ENCODE results near the gene FLOT1. TPM values are rescaled to one million over a fixed set of nuclear protein-coding genes. Genes with fewer than 3 reads are reported as not detected.
A peak's percentile ranks its signal among the peaks of the same experiment; 100 is the strongest.

FLOT1 gene
- total and polyA plus RNA-seq, 7 experiments from 2014 or later, result 59.4 to 204 (median 85.4) TPM

DNA sequence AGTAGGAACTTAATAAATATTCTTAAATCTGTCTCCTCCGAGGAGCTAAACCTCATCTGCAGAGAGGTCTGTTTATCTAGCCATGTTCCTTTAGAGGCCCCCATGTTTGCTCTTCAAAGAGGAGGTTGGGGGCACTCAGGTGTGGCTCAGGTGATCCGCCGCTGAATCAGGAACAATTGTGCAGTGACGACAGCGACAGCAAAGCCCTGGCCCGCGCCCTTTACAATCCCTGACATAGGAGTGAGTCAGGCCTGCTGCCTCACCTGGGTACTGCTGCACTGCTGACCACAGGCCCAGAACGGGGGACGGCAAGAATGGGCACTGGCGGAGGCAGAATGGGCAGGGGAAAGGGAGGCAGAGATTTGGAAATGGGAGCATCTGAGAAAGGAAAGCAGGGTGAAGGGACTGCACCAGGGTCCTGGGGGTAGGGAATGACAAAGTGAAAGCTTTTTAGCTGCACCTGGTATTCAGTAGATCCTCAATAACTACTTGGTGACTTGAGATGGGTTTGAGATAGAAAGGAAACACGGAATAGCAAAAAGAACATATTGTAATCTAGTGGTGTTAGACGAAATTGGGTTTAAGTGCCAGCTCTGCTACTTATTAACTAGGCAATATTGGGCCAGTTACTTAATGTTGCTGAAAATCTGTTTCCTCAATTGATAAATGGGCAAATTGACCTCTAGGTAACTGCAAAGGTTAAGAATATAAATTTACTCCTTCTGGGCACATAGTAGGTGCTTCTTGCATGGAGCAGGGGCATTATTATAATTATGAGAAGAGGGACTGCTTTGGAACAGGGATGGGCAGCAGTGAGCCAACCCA is 7.3 kb upstream of the FLOT1 start:
- H3K27me3 ChIP-seq (ENCODE audit: control insufficient read depth in 2 of 2, insufficient read depth in 2 of 2, low read length in 2 of 2), result no peaks in the 10 kb centered on the region
- ChIA-PET CTCF (interaction anchor here (1.7 kb wide), 1 partner anchor 20 kb away, joined by 7 read pairs; no protein-coding TSS in a partner anchor), POLR2A (interaction anchor here (0.5 to 0.6 kb wide), 3 partner anchors 16 to 135 kb away, joined by 3 to 6 read pairs (median 3); no protein-coding TSS in a partner anchor)
- H3K27me3 Mint-ChIP-seq, result no peaks in the 10 kb centered on the region
- H3K9me3 ChIP-seq (ENCODE audit: control insufficient read depth in 2 of 3, low read length in 3 of 3), result no peaks in the 10 kb centered on the region
- no peak overlapping the region for H3K4me3 Mint-ChIP-seq
- no peak overlapping the region for H3K4me3 ChIP-seq (ENCODE audit: low read length)
- DNase-seq, result no peak
- H3K27ac Mint-ChIP-seq, result peak overlapping the region in 2 of 9 donors; percentile 9 to 17
- H3K36me3 Mint-ChIP-seq, result no peaks in the 10 kb centered on the region
- H3K27ac ChIP-seq (ENCODE audit: low read depth, low read length), result no peak overlapping the region
- ATAC-seq, result no peak
- no peaks in the 10 kb centered on the region for H3K9me3 Mint-ChIP-seq
- H3K36me3 ChIP-seq (ENCODE audit: control insufficient read depth in 2 of 3, insufficient read depth in 3 of 3, low read length in 3 of 3), result no peaks in the 10 kb centered on the region
- no peaks in the 10 kb centered on the region for H3K4me1 ChIP-seq (ENCODE audit: control insufficient read depth in 2 of 2, insufficient read depth in 2 of 2, low read length in 2 of 2)
- intact Hi-C loops (cut with micrococcal nuclease), result loop anchor here (10.0 kb wide), 2 partner anchors 335 to 425 kb away; partner anchors contain the start of gene TRIM39 (in 1 of the 2)
- peaks cover 7 to 38% (median 24%) of the 10 kb centered on the region in 7 donors for H3K4me1 Mint-ChIP-seq

DNA sequence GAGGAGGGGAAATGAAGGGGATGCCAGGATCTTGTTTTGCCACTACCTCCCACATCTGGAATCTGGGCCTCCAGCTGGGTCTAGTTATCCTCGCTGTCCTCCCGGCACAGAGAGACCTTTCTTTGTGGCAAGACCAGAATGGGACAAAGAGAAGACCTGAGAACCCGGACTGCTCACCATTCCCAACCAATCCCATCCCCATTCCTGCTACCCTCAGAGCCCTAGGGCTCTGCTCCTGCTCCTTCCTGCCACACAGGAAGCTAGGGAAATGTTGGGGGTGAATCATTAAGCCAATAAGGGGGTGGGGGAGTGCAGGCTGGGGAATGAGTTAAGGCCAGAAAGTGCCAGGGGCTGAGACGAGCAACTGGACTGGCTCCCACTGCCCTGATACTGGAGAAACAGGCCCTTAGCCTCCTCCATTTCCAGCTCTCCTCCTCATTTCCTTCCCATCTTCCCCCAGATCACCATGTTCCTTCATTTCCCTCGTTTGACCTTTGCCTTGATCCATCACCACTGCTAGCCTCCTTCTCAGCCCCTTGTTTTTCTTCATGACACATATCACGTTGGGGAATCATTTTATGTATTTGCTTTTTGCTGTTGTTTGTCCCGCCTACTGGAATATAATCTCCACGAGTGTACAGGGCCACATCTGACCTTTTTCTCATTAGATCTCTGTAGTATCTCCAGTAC is 6.5 kb upstream of the FLOT1 start:
- ChIA-PET POLR2A (interaction anchor here (0.5 kb wide), 1 partner anchor 134 kb away, joined by 3 read pairs; no protein-coding TSS in a partner anchor), CTCF (interaction anchor here (1.7 kb wide), 1 partner anchor 19 kb away, joined by 7 read pairs; no protein-coding TSS in a partner anchor)
- DNase-seq, result no peak
- H3K4me1 Mint-ChIP-seq, result peaks cover 8 to 42% (median 25%) of the 10 kb centered on the region in 7 donors
- H3K27me3 ChIP-seq (ENCODE audit: control insufficient read depth in 2 of 2, insufficient read depth in 2 of 2, low read length in 2 of 2), result no peaks in the 10 kb centered on the region
- H3K36me3 Mint-ChIP-seq, result no peaks in the 10 kb centered on the region
- H3K36me3 ChIP-seq (ENCODE audit: control insufficient read depth in 2 of 3, insufficient read depth in 3 of 3, low read length in 3 of 3), result no peaks in the 10 kb centered on the region
- H3K4me3 ChIP-seq (ENCODE audit: low read length), result no peak overlapping the region
- H3K27me3 Mint-ChIP-seq, result no peaks in the 10 kb centered on the region
- no peaks in the 10 kb centered on the region for H3K4me1 ChIP-seq (ENCODE audit: control insufficient read depth in 2 of 2, insufficient read depth in 2 of 2, low read length in 2 of 2)
- H3K27ac ChIP-seq (ENCODE audit: low read depth, low read length), result no peak overlapping the region
- peak overlapping the region in 2 of 9 donors; percentile 9 to 17 for H3K27ac Mint-ChIP-seq
- no peak for ATAC-seq
- H3K4me3 Mint-ChIP-seq, result no peak overlapping the region
- intact Hi-C loops (cut with micrococcal nuclease), result loop anchor here (10.0 kb wide), 2 partner anchors 336 to 424 kb away; partner anchors contain the start of gene TRIM39 (in 1 of the 2)
- no peaks in the 10 kb centered on the region for H3K9me3 Mint-ChIP-seq
- H3K9me3 ChIP-seq (ENCODE audit: control insufficient read depth in 2 of 3, low read length in 3 of 3), result no peaks in the 10 kb centered on the region

DNA sequence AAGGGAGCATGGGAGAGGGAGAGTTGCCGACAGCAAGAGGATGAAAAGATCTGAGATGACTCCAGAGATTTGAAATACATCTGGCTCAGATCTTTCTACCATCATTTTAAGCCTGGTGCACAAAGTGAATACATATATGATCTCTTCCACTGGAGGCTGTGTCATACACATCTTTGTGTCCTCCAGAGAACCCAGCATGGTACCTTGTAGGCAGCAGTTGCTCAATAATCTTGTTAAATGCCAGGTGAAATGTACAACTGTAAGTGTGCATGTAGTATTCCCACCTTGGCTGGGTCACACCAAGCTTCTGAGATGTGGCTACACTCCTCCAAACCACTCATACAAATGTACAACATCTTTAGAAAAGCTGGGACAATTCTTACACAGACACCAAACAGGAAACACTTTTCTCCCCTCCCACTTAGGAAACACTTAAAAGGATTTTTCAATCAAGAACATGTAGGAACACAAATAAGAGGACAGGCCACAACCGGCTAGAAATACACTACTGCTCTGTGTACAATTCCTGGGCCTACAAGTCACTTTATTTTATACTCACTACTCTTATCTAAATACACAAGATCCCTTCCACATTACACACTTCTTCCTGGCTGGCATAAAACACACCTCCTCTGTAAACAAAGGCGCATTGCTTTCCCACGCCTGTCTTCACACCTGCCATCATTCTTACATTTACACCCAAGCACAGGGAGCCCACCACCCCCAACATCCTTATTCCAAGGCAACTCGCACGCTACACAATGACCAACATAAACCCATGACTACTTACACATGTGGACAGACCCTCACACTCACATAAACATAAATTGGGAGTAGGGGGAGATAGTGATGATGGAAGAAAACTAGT is 5.6 kb upstream of the FLOT1 start:
- H3K4me3 ChIP-seq (ENCODE audit: low read length), result no peak overlapping the region
- no peaks in the 10 kb centered on the region for H3K36me3 ChIP-seq (ENCODE audit: control insufficient read depth in 2 of 3, insufficient read depth in 3 of 3, low read length in 3 of 3)
- intact Hi-C loops (cut with micrococcal nuclease), result loop anchor here (10.0 kb wide), 2 partner anchors 337 to 423 kb away; partner anchors contain the start of gene TRIM39 (in 1 of the 2)
- Mint-ChIP-seq H3K9me3 (no peaks in the 10 kb centered on the region), H3K4me3 (peak overlapping the region in 1 of 10 donors; percentile 5), H3K27ac (peak overlapping the region in 5 of 9 donors; percentile 6 to 78 (median 39)), H3K36me3 (peaks cover 0 to 6% (median 0%) of the 10 kb centered on the region in 5 donors), H3K27me3 (no peaks in the 10 kb centered on the region), H3K4me1 (peaks cover 17 to 49% (median 32%) of the 10 kb centered on the region in 7 donors)
- no peak for ATAC-seq
- ChIA-PET POLR2A (interaction anchor here (0.6 to 1.4 kb wide), 2 partner anchors 46 to 150 kb away, joined by 4 to 6 read pairs; no protein-coding TSS in a partner anchor), CTCF (interaction anchor here (1.1 to 1.7 kb wide), 2 partner anchors 17 to 18 kb away, joined by 4 to 7 read pairs; no protein-coding TSS in a partner anchor)
- H3K27ac ChIP-seq (ENCODE audit: low read depth, low read length), result no peak overlapping the region
- DNase-seq, result no peak
- H3K27me3 ChIP-seq (ENCODE audit: control insufficient read depth in 2 of 2, insufficient read depth in 2 of 2, low read length in 2 of 2), result no peaks in the 10 kb centered on the region
- H3K4me1 ChIP-seq (ENCODE audit: control insufficient read depth in 2 of 2, insufficient read depth in 2 of 2, low read length in 2 of 2), result peaks cover 0 to 3% of the 10 kb centered on the region in 2 donors
- no peaks in the 10 kb centered on the region for H3K9me3 ChIP-seq (ENCODE audit: control insufficient read depth in 2 of 3, low read length in 3 of 3)

DNA sequence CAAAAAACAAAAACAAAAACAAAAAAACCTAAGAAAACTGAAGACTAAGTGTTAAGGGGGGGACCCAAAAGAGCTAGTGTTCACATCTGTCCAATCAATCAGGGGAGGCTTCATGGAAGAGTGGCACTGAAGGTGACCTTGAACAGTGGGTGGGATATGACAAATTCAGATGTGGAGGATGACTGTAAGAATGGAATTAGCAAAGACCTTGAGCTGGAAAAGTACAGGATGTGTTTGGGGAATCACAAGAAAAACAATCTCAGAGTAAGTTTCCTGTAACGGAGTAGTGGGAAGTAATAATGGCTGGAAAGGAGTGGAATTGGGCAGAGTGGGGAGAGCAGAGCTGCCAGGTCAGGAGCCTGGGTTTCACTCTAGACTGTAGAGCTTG is 4.8 kb upstream of the FLOT1 start:
- ChIA-PET POLR2A (interaction anchor here (0.6 to 1.4 kb wide), 4 partner anchors 10 to 149 kb away, joined by 3 to 6 read pairs (median 4); no protein-coding TSS in a partner anchor), CTCF (interaction anchor here (0.7 to 1.8 kb wide), 7 partner anchors 9 to 131 kb away, joined by 3 to 7 read pairs (median 4); no protein-coding TSS in a partner anchor)
- Mint-ChIP-seq H3K36me3 (peaks cover 0 to 11% (median 0%) of the 10 kb centered on the region in 5 donors), H3K4me1 (peaks cover 18 to 54% (median 35%) of the 10 kb centered on the region in 7 donors), H3K27ac (peak overlapping the region in 7 of 9 donors; percentile 24 to 78 (median 39)), H3K9me3 (no peaks in the 10 kb centered on the region), H3K4me3 (no peak overlapping the region), H3K27me3 (no peaks in the 10 kb centered on the region)
- H3K27me3 ChIP-seq (ENCODE audit: control insufficient read depth in 2 of 2, insufficient read depth in 2 of 2, low read length in 2 of 2), result no peaks in the 10 kb centered on the region
- H3K9me3 ChIP-seq (ENCODE audit: control insufficient read depth in 2 of 3, low read length in 3 of 3), result no peaks in the 10 kb centered on the region
- DNase-seq (no peak), ATAC-seq (no peak)
- peaks cover 0 to 1% (median 0%) of the 10 kb centered on the region in 3 experiments for H3K36me3 ChIP-seq (ENCODE audit: control insufficient read depth in 2 of 3, insufficient read depth in 3 of 3, low read length in 3 of 3)
- H3K27ac ChIP-seq (ENCODE audit: low read depth, low read length), result no peak overlapping the region
- intact Hi-C loops (cut with micrococcal nuclease), result loop anchor here (10.0 kb wide), 2 partner anchors 338 to 422 kb away; partner anchors contain the start of gene TRIM39 (in 1 of the 2)
- no peak overlapping the region for H3K4me3 ChIP-seq (ENCODE audit: low read length)
- H3K4me1 ChIP-seq (ENCODE audit: control insufficient read depth in 2 of 2, insufficient read depth in 2 of 2, low read length in 2 of 2), result peaks cover 0 to 8% of the 10 kb centered on the region in 2 donors

DNA sequence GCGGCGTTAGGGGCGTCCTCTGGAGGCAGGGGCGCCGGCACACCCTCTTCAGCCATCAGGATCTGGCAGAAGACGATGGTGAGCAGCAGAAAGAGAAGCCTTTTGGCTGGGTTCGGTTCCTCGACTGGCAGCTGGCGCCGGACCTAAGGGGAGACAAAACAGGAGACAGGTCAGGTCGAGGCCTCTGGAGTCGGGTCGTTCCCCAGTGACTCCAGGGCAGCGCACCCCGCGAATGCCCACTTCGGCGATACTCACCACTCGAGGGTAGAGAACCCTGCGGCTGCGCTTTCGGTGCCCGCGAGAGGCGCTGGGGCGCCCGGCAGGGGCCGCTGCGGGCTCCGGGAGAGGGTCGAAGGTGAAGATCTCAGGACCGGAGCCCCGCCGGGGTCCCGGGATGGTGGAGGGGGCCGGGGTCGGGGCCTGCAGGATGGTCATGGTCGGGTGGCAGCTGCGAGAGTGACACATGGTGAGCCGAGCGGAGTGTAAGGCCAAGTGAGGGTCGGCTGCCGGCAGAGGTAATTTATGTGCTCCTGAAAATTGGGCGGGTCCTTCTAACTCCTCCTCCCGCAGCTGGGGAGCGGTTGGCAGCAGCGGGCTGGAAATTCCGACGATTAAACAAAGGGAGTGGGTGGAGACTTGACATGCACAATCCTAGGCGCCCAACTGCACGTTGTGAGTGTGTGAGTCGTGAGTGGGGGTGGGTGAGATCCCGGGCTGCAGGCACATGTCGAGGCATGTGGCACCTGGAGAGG is 1.7 kb upstream of the FLOT1 start, which contains the start of gene IER3:
Gene IER3 (minus strand): TSS at position 494 of the 752 bp plus-strand sequence. CDS start 29 bp downstream, at position 465.
- Mint-ChIP-seq H3K9me3 (peaks cover 0 to 1% (median 0%) of the 10 kb centered on the region in 11 donors), H3K36me3 (peaks cover 0 to 40% (median 7%) of the 10 kb centered on the region in 5 donors), H3K4me1 (peaks cover 40 to 73% (median 59%) of the 10 kb centered on the region in 7 donors), H3K27ac (peak within 1 kb of the TSS; percentile 84 to 98 (median 92)), H3K27me3 (no peaks in the 10 kb centered on the region), H3K4me3 (peak within 1 kb of the TSS; percentile 84 to 100 (median 93))
- Histone ChIP-seq H3K27me3 (ENCODE audit: control insufficient read depth in 2 of 2, insufficient read depth in 2 of 2, low read length in 2 of 2) (no peaks in the 10 kb centered on the region), H3K27ac (ENCODE audit: low read depth, low read length) (peak within 1 kb of the TSS; percentile 83), H3K36me3 (ENCODE audit: control insufficient read depth in 2 of 3, insufficient read depth in 3 of 3, low read length in 3 of 3) (peaks cover 0 to 11% (median 0%) of the 10 kb centered on the region in 3 experiments), H3K9me3 (ENCODE audit: control insufficient read depth in 2 of 3, low read length in 3 of 3) (no peaks in the 10 kb centered on the region), H3K4me1 (ENCODE audit: control insufficient read depth in 2 of 2, insufficient read depth in 2 of 2, low read length in 2 of 2) (peaks cover 18 to 19% of the 10 kb centered on the region in 2 donors), H3K4me3 (ENCODE audit: low read length) (peak within 1 kb of the TSS; percentile 85)
- DNase-seq, result peak; percentile 51 to 90 (median 66)
- ChIA-PET CTCF (interaction anchor here (0.7 to 1.5 kb wide), 5 partner anchors 15 to 84 kb away, joined by 3 to 8 read pairs (median 4); no protein-coding TSS in a partner anchor), POLR2A (interaction anchor here (0.6 to 2.1 kb wide), 10 partner anchors 19 to 140 kb away, joined by 3 to 15 read pairs (median 4); partner anchors contain the start of gene DDR1)
- peak; percentile 66 for ATAC-seq
- intact Hi-C loops (cut with micrococcal nuclease), result loop anchor here (1.0 to 10.0 kb wide), 10 partner anchors 13 to 419 kb away; partner anchors contain the start of genes MRPS18B (in 1 of the 2), PPP1R10 (in 1 of the 2) and TRIM39 (in 1 of the 2)

Data from naive thymus-derived CD4-positive, alpha-beta T cell (primary cell).